CD4-positive, alpha-beta T cell treated with Interleukin-15 for 4 hours (primary cell): ENCODE data around the gene ARL4C.
"Not testable (repeated sequence)": the region's sequence is repeated elsewhere in the genome, so short reads cannot be mapped to it uniquely, and the experiment has no call there.

ENCODE experiments used
- DNase-seq: peaks from one replicate; pipeline ENCODE4 v3.0.0-alpha.2; 2020; ENCODE audit warnings: low spot score

The ARL4C gene

DNA sequence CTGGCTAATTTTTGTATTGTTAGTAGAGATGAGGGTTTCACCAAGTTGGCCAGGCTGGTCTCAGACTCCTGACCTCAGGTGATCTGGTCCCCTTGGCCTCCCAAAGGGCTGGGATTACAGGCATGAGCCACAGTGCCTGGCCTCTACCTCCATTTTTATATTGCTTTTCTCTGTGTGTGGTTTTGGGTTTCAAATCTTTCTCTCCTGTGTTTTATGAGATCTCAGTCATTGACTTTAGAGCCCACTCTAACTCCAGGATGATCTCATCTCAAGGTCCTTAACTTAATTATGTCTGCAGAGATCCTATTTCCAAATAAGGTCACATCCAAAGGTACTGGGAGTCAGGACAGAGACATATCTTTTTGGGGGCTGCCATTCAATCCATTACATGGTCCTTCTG, 24.7 kb downstream of the ARL4C start:
- no peak for DNase-seq

DNA sequence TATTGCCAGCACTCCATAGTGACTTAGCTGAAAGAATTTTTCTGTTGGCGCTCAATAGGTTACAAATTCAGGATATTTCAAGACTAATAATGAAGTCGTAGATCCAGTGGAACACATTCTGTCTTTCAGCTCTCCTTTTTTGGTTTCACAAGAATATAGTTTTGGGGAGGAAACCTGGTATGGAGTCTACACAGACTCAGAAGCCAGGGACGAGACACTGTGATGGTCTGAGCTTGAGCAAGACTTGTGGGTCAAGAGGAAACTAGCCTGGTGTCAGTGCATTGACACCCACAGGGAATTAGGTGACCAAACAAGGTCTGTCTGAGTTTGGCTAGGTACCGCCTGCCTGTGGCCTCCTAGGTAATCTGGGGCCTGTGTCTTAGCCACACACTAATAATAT, 26.9 kb downstream of the ARL4C start:
- DNase-seq: no peak

DNA sequence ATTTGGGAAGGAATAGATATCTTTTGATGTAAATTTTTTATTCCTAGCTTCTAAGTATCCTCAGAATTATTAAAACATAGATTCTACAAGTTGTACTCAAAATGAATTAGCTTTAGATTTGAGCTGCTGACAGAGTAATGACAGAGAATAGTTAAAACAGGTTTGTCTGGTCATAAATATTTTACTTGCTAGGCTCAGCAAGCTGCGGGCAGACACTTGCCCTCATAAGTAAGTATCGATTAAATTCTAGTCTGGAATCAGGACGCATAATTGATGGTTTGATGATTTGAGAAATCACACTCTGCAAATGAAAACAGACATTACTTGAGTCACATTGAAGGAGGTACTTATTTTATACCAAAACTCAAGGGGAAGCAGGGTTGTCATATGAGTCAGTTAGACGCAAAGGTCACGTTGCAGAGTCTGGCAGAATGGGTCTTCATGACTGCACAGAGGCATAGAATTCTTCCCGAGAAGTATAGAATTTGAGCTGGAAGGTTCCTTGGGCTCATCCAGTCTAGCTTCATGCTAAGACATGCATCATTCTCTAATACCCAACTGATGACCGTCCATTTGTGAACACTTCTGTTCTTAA, 27.5 kb downstream of the ARL4C start:
- DNase-seq: no peak

DNA sequence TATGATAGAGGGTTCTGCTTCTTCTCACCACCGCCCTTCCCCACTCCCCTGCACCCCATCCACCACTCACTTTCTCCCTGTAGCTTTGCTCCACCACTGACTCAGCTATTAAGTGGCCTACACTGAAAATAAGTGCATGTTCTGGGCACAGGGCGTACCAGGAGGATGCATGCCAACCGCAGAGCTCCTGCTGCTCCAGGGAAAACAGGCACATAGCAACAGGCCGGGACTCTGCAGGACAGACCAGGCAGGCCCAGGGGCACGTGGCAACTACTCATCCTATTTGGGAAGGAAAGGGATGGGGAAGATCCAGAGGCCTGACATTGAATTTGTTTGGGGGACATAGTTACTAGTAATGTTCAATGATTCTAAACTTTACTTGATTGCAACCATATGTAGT, 28.4 kb downstream of the ARL4C start:
- DNase-seq: no peak

DNA sequence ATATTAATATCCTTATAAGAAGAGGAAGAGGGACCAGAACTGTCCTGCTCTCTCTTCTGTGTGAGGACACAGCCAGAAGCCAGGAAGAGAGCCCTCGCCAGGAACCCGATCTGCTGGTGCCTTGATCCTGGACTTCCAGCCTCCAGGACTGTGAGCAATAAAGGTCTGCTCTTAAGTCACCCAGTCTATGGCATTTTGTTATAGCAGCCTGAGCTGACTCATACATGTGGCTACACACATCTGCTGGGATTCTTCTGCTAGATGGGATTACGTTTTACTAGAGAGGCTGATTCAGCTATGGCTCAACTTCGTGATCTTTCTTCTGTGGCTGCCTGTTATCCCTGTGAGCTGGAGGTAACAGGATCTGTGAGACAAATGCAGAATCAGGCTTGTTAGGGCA, 29.6 kb downstream of the ARL4C start:
- DNase-seq: no peak

DNA sequence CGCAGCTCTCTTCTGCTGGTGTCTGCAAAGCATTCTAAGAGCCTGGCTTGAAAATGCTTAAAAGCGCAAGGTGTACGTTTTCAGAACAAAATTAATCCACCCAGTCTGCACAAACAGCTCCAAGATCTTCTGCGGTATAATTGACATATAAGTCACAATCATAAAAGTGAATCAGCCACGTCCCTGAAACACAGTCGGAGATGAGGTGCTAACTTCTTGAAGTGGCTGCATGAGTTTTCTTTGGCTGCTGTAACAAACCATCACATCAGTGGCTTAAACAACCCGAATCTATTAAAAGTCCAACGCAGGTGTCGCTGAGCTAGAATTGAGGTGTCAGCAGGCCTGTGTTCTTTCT, 32.6 kb downstream of the ARL4C start:
- no peak for DNase-seq

DNA sequence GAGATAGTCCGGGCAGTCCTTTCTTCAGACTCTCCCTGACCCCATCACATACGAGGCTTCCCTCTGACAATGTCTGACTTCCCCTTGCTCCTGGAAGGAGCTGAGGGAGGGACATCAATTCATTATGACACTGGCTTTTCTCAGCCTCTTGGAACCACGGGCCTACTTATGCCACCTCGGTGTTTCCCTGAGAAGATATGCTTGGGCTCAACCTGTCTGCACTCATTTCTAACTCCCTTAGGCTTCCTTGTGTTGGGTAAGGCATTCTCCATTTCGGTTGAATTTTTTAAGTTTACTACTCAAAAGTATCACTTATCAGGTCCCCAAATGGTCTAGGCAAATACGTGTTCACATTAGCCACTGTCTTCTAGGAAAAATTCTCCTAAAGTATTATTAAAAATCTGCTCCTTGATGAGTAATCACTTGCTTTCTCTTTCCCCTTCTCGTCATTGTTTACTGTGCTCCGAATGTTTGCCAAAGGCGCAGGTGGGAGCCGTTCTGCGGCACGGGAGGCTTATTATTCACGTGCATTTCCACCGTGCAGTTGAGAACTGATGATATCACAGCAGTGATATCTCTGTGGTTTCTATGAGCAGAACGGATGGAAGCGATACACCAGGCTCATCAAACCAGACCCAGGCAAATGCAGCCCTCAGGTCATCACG, 33.1 kb downstream of the ARL4C start:
- peak; percentile 89 for DNase-seq

- no peak for DNase-seq
These were observed 34.5 kb downstream of the ARL4C start for GRCh38 chr2:234462218-234462992.

- DNase-seq: no peak
These were observed 37.4 kb downstream of the ARL4C start for GRCh38 chr2:234459401-234460009.

GRCh38 chr2:234458466-234458865, 38.4 kb downstream of the ARL4C start:
- DNase-seq: no peak

DNA sequence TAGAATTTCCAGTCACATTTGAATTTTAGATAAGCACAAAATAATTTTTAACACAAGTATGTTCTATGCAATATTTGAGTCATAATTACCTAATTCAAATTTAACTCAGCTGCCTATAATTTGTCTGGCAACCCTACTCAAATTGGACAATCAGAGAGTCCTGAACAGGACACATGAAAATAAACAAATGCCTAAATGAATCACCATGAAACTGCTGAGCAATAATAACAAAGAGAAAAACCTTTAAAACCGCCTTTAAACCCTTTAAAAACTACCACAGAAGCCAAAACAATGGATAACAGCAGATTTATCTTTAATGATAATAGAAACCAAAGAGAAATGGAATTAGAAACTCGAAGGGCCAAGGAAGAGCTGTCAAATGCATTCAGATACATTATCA, 39.5 kb downstream of the ARL4C start:
- DNase-seq: no peak

DNA sequence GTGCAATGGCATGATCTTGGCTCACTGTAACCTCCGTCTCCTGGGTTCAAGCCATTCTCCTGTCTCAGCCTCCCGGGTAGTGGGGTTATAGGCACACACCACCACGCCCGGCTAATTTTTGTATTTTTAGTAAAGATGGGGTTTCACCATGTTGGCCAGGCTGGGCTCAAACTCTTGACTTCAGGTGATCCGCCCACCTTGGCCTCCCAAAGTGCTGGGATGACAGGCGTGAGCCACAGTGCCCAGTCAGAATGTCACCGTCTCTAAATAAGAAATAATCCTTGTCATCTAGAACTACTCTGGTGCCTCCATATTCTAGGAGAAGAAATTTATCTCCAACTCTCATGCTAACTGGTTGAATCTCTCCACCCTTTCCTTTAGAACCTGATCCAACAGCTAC, 41.6 kb downstream of the ARL4C start:
- DNase-seq: not testable (repeated sequence)

DNA sequence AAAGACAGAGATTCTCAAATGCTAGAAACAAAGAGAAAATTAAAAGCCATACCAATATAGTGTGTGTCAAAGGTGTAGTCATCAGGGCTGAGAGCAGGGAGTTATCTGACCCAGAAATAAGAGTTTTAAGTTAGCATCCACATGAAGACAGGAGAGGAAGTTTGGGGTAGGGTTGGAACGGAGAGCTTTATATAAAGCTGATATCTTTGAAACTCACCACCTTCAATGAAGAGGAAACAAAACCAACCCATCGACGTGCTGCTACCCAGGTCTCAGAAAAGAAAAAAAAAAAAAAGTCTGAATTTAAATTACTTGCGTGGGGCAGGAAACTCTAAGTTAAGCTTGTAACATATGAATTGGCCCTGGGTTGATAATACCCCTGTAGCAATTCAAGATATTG, 42.4 kb downstream of the ARL4C start:
- DNase-seq: peak; percentile 67

DNA sequence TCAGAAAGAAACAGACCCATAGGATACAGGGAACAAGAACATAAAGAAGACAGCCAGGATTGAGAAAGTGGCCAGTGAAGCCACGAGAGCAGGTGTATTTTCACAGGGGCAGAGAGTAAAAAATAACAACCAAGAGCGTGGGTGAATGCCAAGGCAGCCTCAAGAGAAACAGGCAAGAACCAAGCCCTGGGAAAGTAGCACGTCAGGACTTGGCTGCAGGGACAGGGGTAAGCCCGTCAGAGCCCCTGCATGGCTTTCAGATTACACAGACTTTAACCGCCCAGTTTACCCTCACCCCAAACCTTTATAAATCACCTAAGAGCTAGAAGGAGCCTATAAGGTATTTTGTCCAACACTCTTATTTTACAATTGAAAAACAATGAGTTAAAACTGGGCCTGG, 43.7 kb downstream of the ARL4C start:
- DNase-seq: peak; percentile 20

DNA sequence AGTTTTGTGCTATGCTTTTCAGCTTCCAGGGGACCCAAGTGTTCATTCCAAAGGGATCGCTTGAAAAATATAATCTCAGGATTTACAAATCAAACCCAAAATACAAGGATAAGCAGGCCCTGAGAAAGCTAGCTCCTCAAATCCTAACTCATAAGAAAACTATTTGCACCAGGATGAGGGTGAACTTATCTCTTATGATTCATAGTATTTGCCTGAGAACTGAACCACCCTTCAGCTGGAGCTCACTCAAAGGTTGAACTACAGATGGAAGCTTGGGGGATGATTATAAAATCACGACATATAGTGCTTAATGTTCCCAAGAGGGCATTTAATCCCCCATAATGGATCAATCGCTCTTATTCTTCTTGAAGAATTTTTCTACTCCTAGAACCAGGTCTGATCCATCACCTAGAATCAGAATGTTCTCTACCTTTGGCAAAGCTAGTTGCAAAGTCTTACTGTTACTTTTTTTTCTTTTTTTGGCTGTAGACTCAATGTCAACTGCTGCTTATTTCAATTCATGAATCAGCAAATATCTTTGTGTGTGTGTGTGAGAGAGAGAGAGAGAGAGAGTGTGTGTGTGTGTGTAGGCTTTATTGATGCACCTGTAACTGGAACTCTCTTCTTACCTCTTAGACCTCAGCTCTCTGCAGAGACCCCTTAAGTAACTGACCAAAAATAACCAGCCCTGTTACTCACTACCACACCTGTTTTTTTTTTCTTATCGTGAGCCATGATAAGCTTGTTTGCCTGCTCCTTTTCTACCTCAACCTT, 44.8 kb downstream of the ARL4C start:
- peak; percentile 37 for DNase-seq

- DNase-seq: no peak
These were observed 45.6 kb downstream of the ARL4C start for GRCh38 chr2:234451242-234451641.

GRCh38 chr2:234450431-234451124, 46.3 kb downstream of the ARL4C start:
- no peak for DNase-seq

GRCh38 chr2:234448506-234449184, 48.2 kb downstream of the ARL4C start:
- DNase-seq: no peak

DNA sequence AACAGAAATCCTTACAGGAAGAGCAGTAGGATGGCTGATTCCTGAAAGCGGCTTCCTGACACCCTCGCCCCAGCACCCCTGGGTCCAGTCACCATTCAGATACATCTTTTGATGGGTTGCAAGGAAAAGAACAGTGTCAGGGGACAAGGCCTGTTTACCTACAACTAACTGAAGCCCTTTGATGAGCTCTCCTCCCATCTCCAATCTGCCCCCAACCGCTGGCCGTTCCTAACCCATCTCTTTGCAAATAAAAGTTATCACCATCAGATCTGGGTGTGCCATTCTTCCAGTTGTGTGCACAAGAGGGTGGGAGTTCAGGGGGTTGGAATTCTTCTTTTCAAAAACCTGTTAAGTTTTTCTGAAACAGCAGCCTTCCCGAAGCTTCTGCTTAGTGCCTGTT, 48.9 kb downstream of the ARL4C start:
- DNase-seq: no peak

GRCh38 chr2:234447189-234447588, 49.7 kb downstream of the ARL4C start:
- no peak for DNase-seq
